ENCODE data around the gene DGKQ.

The DGKQ gene

DNA sequence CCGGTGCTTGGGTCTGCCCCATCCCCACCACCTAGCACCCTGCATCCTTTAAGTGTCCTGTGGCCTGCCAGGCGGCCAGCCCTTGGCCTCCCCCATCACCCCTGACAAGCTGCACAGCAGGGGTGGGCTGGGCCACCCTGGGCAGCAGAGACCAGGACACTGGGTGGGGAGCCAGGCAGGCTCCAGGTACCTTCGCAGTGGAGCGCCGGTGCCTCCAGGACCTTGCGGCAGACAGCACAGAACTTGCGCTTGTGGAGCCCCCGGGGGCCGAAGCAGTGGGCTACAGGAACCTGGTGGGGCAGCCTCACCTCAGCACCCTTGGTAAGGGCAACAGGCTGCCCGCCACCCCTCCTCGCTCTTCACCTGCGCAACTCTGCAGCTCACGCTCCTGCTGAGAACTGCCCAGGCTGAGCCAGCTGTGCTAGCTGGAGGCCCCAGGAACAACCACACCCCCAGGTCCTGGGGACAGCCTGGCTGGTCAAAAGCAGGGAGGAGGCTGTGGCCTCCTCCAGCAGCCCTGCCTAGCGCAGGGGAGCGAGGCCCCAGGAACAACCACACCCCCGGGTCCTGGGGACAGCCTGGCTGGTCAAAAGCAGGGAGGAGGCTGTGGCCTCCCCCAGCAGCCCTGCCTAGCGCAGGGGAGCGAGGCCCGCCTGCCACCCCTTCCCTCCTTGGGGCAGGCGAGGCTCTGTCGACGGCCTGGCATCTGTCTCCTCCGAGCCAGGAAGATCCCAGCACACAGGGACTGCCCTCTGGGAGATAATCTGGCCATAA is 4.6 kb downstream of the DGKQ start:
- Histone ChIP-seq H3K36me3 (ENCODE audit: control insufficient read depth, insufficient read depth, low read length) (peaks cover 2% of the 10 kb centered on the region), H3K27me3 (replicated peaks; ENCODE audit: control insufficient read depth, insufficient read depth, low read length) (no peaks in the 10 kb centered on the region), H3K4me3 (replicated peaks; ENCODE audit: low read depth, low read length) (no peak overlapping the region)
- DNase-seq (ENCODE audit: extremely low read depth, insufficient read length): no peak
- TF ChIP-seq, protein P1, sequence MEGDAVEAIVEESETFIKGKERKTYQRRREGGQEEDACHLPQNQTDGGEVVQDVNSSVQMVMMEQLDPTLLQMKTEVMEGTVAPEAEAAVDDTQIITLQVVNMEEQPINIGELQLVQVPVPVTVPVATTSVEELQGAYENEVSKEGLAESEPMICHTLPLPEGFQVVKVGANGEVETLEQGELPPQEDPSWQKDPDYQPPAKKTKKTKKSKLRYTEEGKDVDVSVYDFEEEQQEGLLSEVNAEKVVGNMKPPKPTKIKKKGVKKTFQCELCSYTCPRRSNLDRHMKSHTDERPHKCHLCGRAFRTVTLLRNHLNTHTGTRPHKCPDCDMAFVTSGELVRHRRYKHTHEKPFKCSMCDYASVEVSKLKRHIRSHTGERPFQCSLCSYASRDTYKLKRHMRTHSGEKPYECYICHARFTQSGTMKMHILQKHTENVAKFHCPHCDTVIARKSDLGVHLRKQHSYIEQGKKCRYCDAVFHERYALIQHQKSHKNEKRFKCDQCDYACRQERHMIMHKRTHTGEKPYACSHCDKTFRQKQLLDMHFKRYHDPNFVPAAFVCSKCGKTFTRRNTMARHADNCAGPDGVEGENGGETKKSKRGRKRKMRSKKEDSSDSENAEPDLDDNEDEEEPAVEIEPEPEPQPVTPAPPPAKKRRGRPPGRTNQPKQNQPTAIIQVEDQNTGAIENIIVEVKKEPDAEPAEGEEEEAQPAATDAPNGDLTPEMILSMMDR (IDR thresholded peaks at IDR 0.05; ENCODE audit: insufficient read depth, low read length, poor library complexity, severe bottlenecking): no peak

DNA sequence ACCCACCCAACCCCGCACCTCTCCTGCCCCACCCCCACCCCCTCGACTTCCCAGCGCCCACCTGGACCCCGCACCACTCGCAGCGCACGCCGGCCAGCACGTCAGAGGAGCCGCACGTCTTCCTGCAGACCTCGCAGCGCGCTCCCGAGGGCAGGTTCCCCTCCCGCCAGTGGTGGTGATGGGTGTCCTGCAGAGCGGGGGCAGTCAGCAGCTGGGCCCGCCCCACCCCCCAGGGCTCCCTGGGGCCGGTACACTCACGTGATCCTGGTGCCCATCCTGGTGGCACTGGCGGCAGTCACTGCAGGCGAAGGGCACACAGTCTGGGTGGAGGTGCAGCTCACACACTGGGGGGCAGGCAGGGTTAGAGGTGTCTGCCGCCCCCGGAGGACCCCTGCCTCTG is 5.1 kb downstream of the DGKQ start:
- H3K27me3 ChIP-seq (replicated peaks; ENCODE audit: control insufficient read depth, insufficient read depth, low read length): no peaks in the 10 kb centered on the region
- no peak overlapping the region for H3K4me3 ChIP-seq (replicated peaks; ENCODE audit: low read depth, low read length)
- TF ChIP-seq, protein P1 (IDR thresholded peaks at IDR 0.05; ENCODE audit: insufficient read depth, low read length, poor library complexity, severe bottlenecking): no peak

DNA sequence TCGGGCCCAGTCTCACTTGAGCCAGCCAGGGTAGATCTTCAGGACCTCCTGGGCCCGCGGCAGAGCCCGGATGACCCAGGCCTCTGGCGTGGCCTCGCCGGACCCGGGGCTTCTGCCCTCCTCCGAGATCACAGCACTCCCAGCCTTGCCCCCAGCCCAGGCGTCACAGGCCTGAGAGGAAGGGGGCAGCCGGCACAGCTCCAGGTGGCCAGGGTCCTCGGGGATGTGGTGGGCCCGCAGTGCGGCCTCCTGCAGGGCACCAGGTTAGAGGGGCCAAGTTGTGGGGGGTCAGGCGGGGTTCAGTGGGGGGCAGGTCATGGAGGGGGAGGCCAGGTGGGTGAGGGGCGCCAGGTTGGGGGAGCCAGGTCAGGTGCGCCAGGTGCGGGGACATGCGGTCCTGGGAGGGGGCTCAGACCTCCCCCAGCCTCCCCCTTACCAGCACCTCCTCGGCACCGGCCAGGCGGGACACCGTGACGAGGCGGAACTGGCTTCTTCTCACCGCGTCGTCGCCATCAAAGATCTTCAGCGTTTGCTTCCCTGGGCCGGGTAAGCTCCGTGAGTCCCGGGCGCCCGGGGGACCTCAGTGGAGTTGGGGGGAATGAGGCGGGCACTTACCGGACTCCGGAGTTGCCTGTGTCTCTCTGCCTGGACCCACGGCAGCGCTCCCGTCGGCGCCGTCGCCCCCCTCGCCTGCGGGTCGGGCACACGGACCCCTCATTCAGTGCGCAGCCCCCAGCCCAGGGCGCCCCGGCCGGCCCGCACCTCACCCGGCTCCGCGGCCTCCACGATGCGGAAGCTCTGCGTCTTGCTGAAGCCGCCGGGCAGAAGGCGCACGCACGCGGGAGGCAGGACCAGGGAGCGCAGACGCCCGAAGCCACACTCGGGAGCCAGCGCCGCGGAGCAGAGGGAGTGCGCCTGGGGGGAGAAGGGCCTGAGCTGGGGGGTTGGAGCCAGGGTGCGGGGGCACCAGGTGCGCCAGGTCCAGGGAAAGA is 6.0 kb downstream of the DGKQ start:
- no peaks in the 10 kb centered on the region for H3K27me3 ChIP-seq (replicated peaks; ENCODE audit: control insufficient read depth, insufficient read depth, low read length)
- peaks cover 3% of the 10 kb centered on the region for H3K36me3 ChIP-seq (ENCODE audit: control insufficient read depth, insufficient read depth, low read length)
- H3K4me3 ChIP-seq (replicated peaks; ENCODE audit: low read depth, low read length): no peak overlapping the region
- DNase-seq (ENCODE audit: extremely low read depth, insufficient read length): no peak
- TF ChIP-seq, protein P1 (IDR thresholded peaks at IDR 0.05; ENCODE audit: insufficient read depth, low read length, poor library complexity, severe bottlenecking): no peak

More for the DNA sequence above, 5.1 kb downstream of the DGKQ start:
- peaks cover 2% of the 10 kb centered on the region for H3K36me3 ChIP-seq (ENCODE audit: control insufficient read depth, insufficient read depth, low read length)
- no peak for DNase-seq (ENCODE audit: extremely low read depth, insufficient read length)

DNA sequence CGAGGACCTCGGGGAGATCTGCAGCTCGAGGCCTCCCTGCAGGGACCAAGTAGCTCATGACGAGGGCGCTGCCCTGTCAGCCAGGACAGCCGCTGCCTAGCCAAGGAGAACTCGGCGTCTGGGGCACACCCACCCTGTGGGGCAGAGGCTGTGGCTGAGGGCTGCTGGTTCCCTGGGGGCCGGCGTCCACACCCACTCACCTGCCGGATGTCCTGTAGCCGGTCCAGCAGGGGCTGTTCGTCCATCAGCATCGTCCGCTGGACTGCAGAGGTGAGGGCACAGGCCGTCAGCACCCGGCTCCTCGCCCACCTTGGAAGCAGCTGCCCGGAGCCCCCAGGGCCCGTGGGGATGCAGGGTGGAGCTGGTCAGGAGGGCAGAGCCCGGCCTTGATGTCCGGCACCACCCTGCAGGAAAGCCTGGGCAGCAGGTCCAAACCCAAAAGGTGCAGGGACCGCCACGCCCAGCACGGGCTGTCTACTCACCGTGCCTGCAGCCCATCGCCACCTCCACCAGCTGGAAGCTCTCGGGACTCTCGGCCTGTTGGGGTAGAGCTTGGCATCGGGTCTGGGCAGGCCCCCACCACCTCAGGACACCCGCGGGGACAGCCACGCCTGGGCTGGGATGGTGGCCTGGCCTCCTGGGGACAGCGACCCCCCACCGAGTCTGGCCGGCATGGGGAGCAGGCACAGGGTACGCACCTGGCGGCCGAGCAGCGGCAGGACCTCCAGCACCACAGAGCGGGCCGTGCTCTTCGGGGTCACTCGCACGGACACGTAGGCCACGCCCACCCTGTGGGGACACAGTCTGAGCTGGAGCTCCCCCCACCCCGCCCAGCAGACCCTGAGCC is 6.9 kb downstream of the DGKQ start:
- no peak for DNase-seq (ENCODE audit: extremely low read depth, insufficient read length)
- TF ChIP-seq, protein P1 (IDR thresholded peaks at IDR 0.05; ENCODE audit: insufficient read depth, low read length, poor library complexity, severe bottlenecking): no peak
- H3K27me3 ChIP-seq (replicated peaks; ENCODE audit: control insufficient read depth, insufficient read depth, low read length): no peaks in the 10 kb centered on the region
- H3K4me3 ChIP-seq (replicated peaks; ENCODE audit: low read depth, low read length): no peak overlapping the region
- peaks cover 6% of the 10 kb centered on the region for H3K36me3 ChIP-seq (ENCODE audit: control insufficient read depth, insufficient read depth, low read length)

DNA sequence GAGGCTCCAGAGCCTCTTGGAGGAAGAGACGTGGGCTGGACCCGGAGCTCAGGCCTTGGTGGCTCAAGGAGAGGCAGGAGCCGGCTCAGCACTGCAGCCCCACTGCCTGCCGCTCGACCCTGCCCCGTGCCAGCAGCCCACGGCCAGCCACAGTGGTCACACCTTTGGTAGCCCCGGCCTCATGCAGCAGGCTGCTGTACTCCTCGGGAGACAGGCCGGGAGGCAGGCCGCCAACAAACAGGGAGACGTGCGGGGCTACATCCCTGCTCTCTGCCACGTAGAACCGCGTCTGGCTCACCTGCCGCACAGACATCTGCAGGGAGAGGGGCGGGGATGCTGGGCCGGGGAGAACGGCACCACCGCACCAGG is 7.6 kb downstream of the DGKQ start:
- TF ChIP-seq, protein P1 (IDR thresholded peaks at IDR 0.05; ENCODE audit: insufficient read depth, low read length, poor library complexity, severe bottlenecking): no peak
- Histone ChIP-seq H3K27me3 (replicated peaks; ENCODE audit: control insufficient read depth, insufficient read depth, low read length) (no peaks in the 10 kb centered on the region), H3K4me3 (replicated peaks; ENCODE audit: low read depth, low read length) (no peak overlapping the region), H3K36me3 (ENCODE audit: control insufficient read depth, insufficient read depth, low read length) (peaks cover 6% of the 10 kb centered on the region)
- DNase-seq (ENCODE audit: extremely low read depth, insufficient read length): no peak

Measured in GM06990 (cell line).